Caco-2 (cell line): ENCODE results near the gene BTNL2. TPM values are rescaled to one million over a fixed set of nuclear protein-coding genes. Genes with fewer than 3 reads are reported as not detected.

Experiments
- BruUV-seq: library from RNA; stranded (reverse); fragments of 400-500 nt; replicated peaks from 2 replicates; lab custom pipeline; 2021; lab: Mats Ljungman, UMichigan
- CTCF ChIA-PET: fragments of 300-600 bp; sonication (Branson Sonifier 250); formaldehyde crosslinking; loops from one replicate; lab custom pipeline; 2022; ENCODE audit warnings: antibody characterized with exemption; lab: Charles Lee
- POLR2A ChIA-PET: fragments of 300-600 bp; sonication (Branson Sonifier 250); formaldehyde crosslinking; loops from one replicate; lab custom pipeline; 2022; ENCODE audit warnings: antibody characterized with exemption; lab: Charles Lee
- DNase-seq, 2 experiments: peaks; one replicate each; pipeline versions ENCODE4 v3.0.0 to v3.0.0-alpha.2; 2020 to 2022
- H3K27me3 ChIP-seq: replicated peaks from 2 replicates; pipeline ENCODE4 v1.6.0; 2011; ENCODE audit warnings: low read length; ENCODE audit not compliant: control insufficient read depth, insufficient read depth
- H3K36me3 ChIP-seq: 2 replicates; pipeline ENCODE4 v1.5.1; 2011; ENCODE audit warnings: low read length; ENCODE audit not compliant: control insufficient read depth, insufficient read depth
- H3K4me1 ChIP-seq: fragments of 250-450 bp; sonication (Bioruptor Pico); 2 replicates; pipeline ENCODE4 v1.5.1; 2020; ENCODE audit warnings: mild to moderate bottlenecking
- H3K4me3 ChIP-seq: 2 replicates; pipeline ENCODE4 v1.5.1; 2011; ENCODE audit warnings: low read depth, mild to moderate bottlenecking, control low read depth, low read length
- H3K9me3 ChIP-seq: fragments of 250-450 bp; sonication (Bioruptor Pico); 2 replicates; pipeline ENCODE4 v1.5.1; 2020; ENCODE audit warnings: mild to moderate bottlenecking, moderate library complexity
- H3K27ac Mint-ChIP-seq: one replicate; pipeline ENCODE4 v1.8.0; 2022; ENCODE audit warnings: mixed read lengths; ENCODE audit not compliant: unreplicated experiment
- H3K27me3 Mint-ChIP-seq: one replicate; pipeline ENCODE4 v1.8.0; 2022; ENCODE audit warnings: mixed read lengths; ENCODE audit not compliant: insufficient read depth, unreplicated experiment
- H3K36me3 Mint-ChIP-seq: one replicate; pipeline ENCODE4 v1.8.0; 2022; ENCODE audit warnings: mild to moderate bottlenecking, mixed read lengths; ENCODE audit not compliant: insufficient read depth, unreplicated experiment
- H3K4me1 Mint-ChIP-seq: one replicate; pipeline ENCODE4 v1.8.0; 2022; ENCODE audit warnings: low read depth, mixed read lengths; ENCODE audit not compliant: unreplicated experiment
- H3K4me3 Mint-ChIP-seq: one replicate; pipeline ENCODE4 v1.8.0; 2022; ENCODE audit warnings: mild to moderate bottlenecking, moderate library complexity, mixed read lengths; ENCODE audit not compliant: unreplicated experiment
- H3K9me3 Mint-ChIP-seq: one replicate; pipeline ENCODE4 v1.8.0; 2022; ENCODE audit warnings: mixed read lengths; ENCODE audit not compliant: unreplicated experiment
- intact Hi-C: fragments of 100-400 bp; cut with micrococcal nuclease; formaldehyde crosslinking; loops from one replicate; pipeline ENCODE4 v1.10.0; 2022; ENCODE audit not compliant: unreplicated experiment
- total RNA-seq: library from RNA; stranded (reverse); gene quantifications from 2 replicates; pipeline ENCODE4 v1.2.3, GENCODE V29; 2022
- TF ChIP-seq, protein P1 (sequence below), 2 experiments: fragments of 200-600 bp in 1 of 2; IDR thresholded peaks; 1 replicate in 1 of 2; 2 replicates in 1 of 2; pipeline versions ENCODE4 v1.5.1 to v1.8.0; 2011 to 2022; ENCODE audit warnings: antibody characterized with exemption in 1 of 2, control low read depth in 1 of 2, inconsistent platforms in 1 of 2, low read depth in 1 of 2, low read length in 1 of 2, mild to moderate bottlenecking in 1 of 2, moderate library complexity in 1 of 2; ENCODE audit not compliant: insufficient read depth in 1 of 2, severe bottlenecking in 1 of 2, unreplicated experiment in 1 of 2

Gene BTNL2
- total RNA-seq, 1 experiment from 2014 or later = not detected

DNA sequence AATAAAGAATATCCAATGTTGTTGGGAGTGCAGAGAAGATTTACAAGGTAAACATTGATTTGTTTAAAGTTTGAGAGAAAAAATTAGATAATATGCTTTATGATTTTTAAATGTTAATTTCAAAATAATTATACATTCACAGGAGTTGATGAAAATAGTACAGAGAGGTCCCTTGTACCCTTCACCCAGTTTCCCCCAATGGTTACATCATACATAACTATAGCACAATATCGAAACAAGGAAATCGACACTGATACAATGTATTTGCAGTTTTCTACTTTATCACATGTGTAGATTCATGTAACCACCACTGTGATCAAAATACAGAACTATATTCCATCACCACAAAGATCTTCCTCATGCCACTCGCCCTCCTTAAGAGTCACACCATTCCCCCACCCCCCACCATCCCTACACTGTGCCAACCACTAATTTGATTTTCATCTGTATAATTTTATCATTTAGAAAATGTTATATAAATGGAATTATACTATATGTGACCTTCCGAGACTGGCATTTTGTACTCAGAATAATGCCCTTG lies 21.0 kb upstream of the BTNL2 start:
- intact Hi-C loops = no loop called here
- Histone ChIP-seq H3K36me3 (no peaks in the 10 kb centered on the region), H3K4me3 (no peak overlapping the region), H3K4me1 (peaks cover 4% of the 10 kb centered on the region), H3K9me3 (peaks cover 10% of the 10 kb centered on the region), H3K27me3 (no peaks in the 10 kb centered on the region)
- no peaks in the 10 kb centered on the region for H3K9me3 Mint-ChIP-seq
- POLR2A ChIA-PET = no interaction called here
- DNase-seq = no peak
- H3K4me1 Mint-ChIP-seq = no peaks in the 10 kb centered on the region
- H3K27me3 Mint-ChIP-seq = peaks cover 2% of the 10 kb centered on the region
- H3K36me3 Mint-ChIP-seq = no peaks in the 10 kb centered on the region
- CTCF ChIA-PET = no interaction called here
- H3K4me3 Mint-ChIP-seq = no peak overlapping the region
- TF ChIP-seq, protein P1, sequence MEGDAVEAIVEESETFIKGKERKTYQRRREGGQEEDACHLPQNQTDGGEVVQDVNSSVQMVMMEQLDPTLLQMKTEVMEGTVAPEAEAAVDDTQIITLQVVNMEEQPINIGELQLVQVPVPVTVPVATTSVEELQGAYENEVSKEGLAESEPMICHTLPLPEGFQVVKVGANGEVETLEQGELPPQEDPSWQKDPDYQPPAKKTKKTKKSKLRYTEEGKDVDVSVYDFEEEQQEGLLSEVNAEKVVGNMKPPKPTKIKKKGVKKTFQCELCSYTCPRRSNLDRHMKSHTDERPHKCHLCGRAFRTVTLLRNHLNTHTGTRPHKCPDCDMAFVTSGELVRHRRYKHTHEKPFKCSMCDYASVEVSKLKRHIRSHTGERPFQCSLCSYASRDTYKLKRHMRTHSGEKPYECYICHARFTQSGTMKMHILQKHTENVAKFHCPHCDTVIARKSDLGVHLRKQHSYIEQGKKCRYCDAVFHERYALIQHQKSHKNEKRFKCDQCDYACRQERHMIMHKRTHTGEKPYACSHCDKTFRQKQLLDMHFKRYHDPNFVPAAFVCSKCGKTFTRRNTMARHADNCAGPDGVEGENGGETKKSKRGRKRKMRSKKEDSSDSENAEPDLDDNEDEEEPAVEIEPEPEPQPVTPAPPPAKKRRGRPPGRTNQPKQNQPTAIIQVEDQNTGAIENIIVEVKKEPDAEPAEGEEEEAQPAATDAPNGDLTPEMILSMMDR (IDR thresholded peaks at IDR 0.05; ENCODE audit: insufficient read depth in 1 of 2, low read depth in 1 of 2, low read length in 1 of 2, severe bottlenecking in 1 of 2, unreplicated experiment in 1 of 2) = no peak
- no TSS peak for BruUV-seq
- H3K27ac Mint-ChIP-seq = no peak overlapping the region

DNA sequence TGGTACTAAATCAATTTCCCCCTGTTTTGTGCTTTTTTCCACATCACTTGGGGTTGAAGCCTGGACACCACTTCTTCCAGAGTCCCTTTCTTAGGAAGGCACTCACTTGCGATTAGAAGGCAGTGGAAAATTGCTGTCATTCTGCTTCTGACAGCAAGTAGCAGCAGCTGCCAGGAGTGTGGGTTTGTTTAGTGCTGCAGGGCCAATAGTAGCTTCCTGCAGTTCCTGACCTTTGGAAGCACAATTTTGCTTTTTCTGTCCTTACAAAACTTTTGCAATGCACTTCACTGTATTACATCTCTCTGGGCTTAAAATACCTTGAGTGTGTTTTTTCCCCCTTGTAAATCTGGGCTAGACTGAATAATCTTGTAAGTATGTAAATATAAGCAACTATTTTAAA lies 20.2 kb upstream of the BTNL2 start:
- intact Hi-C loops = no loop called here
- Mint-ChIP-seq H3K27ac (no peak overlapping the region), H3K36me3 (no peaks in the 10 kb centered on the region), H3K9me3 (no peaks in the 10 kb centered on the region), H3K4me3 (no peak overlapping the region), H3K4me1 (peaks cover 6% of the 10 kb centered on the region), H3K27me3 (peaks cover 5% of the 10 kb centered on the region)
- TF ChIP-seq, protein P1 (IDR thresholded peaks at IDR 0.05; ENCODE audit: insufficient read depth in 1 of 2, low read depth in 1 of 2, low read length in 1 of 2, severe bottlenecking in 1 of 2, unreplicated experiment in 1 of 2) = no peak
- H3K4me3 ChIP-seq = no peak overlapping the region
- no peaks in the 10 kb centered on the region for H3K27me3 ChIP-seq
- H3K9me3 ChIP-seq = peaks cover 10% of the 10 kb centered on the region
- H3K4me1 ChIP-seq = peaks cover 4% of the 10 kb centered on the region
- no TSS peak for BruUV-seq
- no peaks in the 10 kb centered on the region for H3K36me3 ChIP-seq
- CTCF ChIA-PET = no interaction called here
- DNase-seq = no peak
- POLR2A ChIA-PET = no interaction called here

DNA sequence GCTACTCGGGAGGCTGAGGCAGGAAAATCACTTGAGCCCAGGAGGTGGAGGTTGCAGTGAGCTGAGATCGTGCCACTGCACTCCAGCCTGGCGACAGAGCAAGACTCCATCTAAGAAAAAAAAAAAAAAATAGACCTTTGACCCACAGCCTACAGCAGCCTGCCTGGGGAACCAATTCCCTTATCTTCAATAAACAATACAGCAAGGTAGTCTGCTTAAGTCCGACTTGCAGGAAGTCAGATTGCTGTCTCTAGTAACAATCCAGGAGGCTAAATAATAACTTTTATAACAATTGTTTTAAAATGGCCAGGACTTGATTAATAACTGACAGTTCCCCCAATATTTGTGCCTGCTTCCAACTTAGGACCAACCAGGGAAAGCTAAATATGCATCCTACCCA lies 19.4 kb upstream of the BTNL2 start:
- peaks cover 6% of the 10 kb centered on the region for H3K4me1 Mint-ChIP-seq
- no peak for DNase-seq
- Histone ChIP-seq H3K4me3 (no peak overlapping the region), H3K9me3 (peaks cover 10% of the 10 kb centered on the region), H3K4me1 (peaks cover 4% of the 10 kb centered on the region), H3K36me3 (no peaks in the 10 kb centered on the region), H3K27me3 (no peaks in the 10 kb centered on the region)
- H3K4me3 Mint-ChIP-seq = no peak overlapping the region
- no peak overlapping the region for H3K27ac Mint-ChIP-seq
- H3K27me3 Mint-ChIP-seq = peaks cover 8% of the 10 kb centered on the region
- intact Hi-C loops = no loop called here
- H3K9me3 Mint-ChIP-seq = no peaks in the 10 kb centered on the region
- POLR2A ChIA-PET = interaction anchor here (0.7 kb wide), 1 partner anchor 9 kb away, joined by 3 read pairs; no protein-coding TSS in a partner anchor
- TF ChIP-seq, protein P1 (IDR thresholded peaks at IDR 0.05; ENCODE audit: insufficient read depth in 1 of 2, low read depth in 1 of 2, low read length in 1 of 2, severe bottlenecking in 1 of 2, unreplicated experiment in 1 of 2) = no peak
- BruUV-seq = no TSS peak
- no peaks in the 10 kb centered on the region for H3K36me3 Mint-ChIP-seq
- CTCF ChIA-PET = no interaction called here
